Measurements from ENCODE around the gene PKIG. TPM values are rescaled to one million over a fixed set of nuclear protein-coding genes. Genes with fewer than 3 reads are reported as not detected.

PKIG gene
- polyA plus RNA-seq, 3 donors, result 0.67 to 1.4 (median 0.84) TPM

- Histone ChIP-seq H3K79me2 (ENCODE audit: insufficient read depth, low read length) (no peaks in the 10 kb centered on the region), H3K9me3 (replicated peaks in 1 of 2; ENCODE audit: control insufficient read depth in 1 of 2, insufficient read depth in 1 of 2, low read length in 2 of 2) (no peaks in the 10 kb centered on the region), H3K9ac (ENCODE audit: insufficient read depth, low read length, poor library complexity, severe bottlenecking) (no peak overlapping the region), H3K27me3 (ENCODE audit: control insufficient read depth in 2 of 2, insufficient read depth in 2 of 2, low read length in 2 of 2) (no peaks in the 10 kb centered on the region), H4K20me1 (ENCODE audit: insufficient read depth, low read length) (no peaks in the 10 kb centered on the region), H3K4me3 (replicated peaks in 1 of 3; ENCODE audit: low read depth in 2 of 3, low read length in 3 of 3) (no peak overlapping the region), H2AFZ (ENCODE audit: insufficient read depth, low read depth, low read length, poor library complexity, severe bottlenecking) (no peak overlapping the region), H3K4me1 (ENCODE audit: control insufficient read depth in 1 of 2, insufficient read depth in 2 of 2, low read length in 2 of 2) (peaks cover 32 to 33% of the 10 kb centered on the region in 2 donors), H3K36me3 (replicated peaks in 1 of 2; ENCODE audit: control insufficient read depth in 1 of 2, insufficient read depth in 2 of 2, low read length in 2 of 2) (no peaks in the 10 kb centered on the region), H3K4me2 (replicated peaks; ENCODE audit: extremely low read depth, low read length, poor library complexity, severe bottlenecking) (no peak overlapping the region), H3K27ac (ENCODE audit: low read depth in 1 of 2, low read length in 2 of 2) (no peak overlapping the region)
- Mint-ChIP-seq H3K36me3 (no peaks in the 10 kb centered on the region), H3K27me3 (ENCODE audit: low read depth in 3 of 3) (peaks cover 0 to 2% (median 0%) of the 10 kb centered on the region in 3 donors), H3K27ac (peak overlapping the region in 1 of 7 donors; percentile 63), H3K9me3 (peaks cover 0 to 2% (median 0%) of the 10 kb centered on the region in 7 donors), H3K4me1 (peaks cover 50% of the 10 kb centered on the region), H3K4me3 (no peak overlapping the region)
- no peak for DNase-seq
- no peak for TF ChIP-seq CTCF (IDR thresholded peaks at IDR 0.05)
- WGBS (ENCODE audit: insufficient coverage), result no CpG with 5 or more reads among the region's 9 CpGs
- intact Hi-C loops (cut with micrococcal nuclease), result no loop called here
These were observed 1.7 kb upstream of the PKIG start for GRCh38 chr20:44580581-44581268.

- Histone ChIP-seq H3K27ac (ENCODE audit: low read depth in 1 of 2, low read length in 2 of 2) (no peak overlapping the region), H3K4me3 (replicated peaks in 1 of 3; ENCODE audit: low read depth in 2 of 3, low read length in 3 of 3) (no peak overlapping the region), H3K27me3 (ENCODE audit: control insufficient read depth in 2 of 2, insufficient read depth in 2 of 2, low read length in 2 of 2) (no peaks in the 10 kb centered on the region), H2AFZ (ENCODE audit: insufficient read depth, low read depth, low read length, poor library complexity, severe bottlenecking) (no peak overlapping the region), H3K4me1 (ENCODE audit: control insufficient read depth in 1 of 2, insufficient read depth in 2 of 2, low read length in 2 of 2) (peaks cover 29 to 33% of the 10 kb centered on the region in 2 donors), H3K4me2 (replicated peaks; ENCODE audit: extremely low read depth, low read length, poor library complexity, severe bottlenecking) (no peak overlapping the region), H3K79me2 (ENCODE audit: insufficient read depth, low read length) (no peaks in the 10 kb centered on the region), H4K20me1 (ENCODE audit: insufficient read depth, low read length) (no peaks in the 10 kb centered on the region), H3K9me3 (replicated peaks in 1 of 2; ENCODE audit: control insufficient read depth in 1 of 2, insufficient read depth in 1 of 2, low read length in 2 of 2) (no peaks in the 10 kb centered on the region), H3K9ac (ENCODE audit: insufficient read depth, low read length, poor library complexity, severe bottlenecking) (no peak overlapping the region), H3K36me3 (replicated peaks in 1 of 2; ENCODE audit: control insufficient read depth in 1 of 2, insufficient read depth in 2 of 2, low read length in 2 of 2) (no peaks in the 10 kb centered on the region)
- no peaks in the 10 kb centered on the region for H3K36me3 Mint-ChIP-seq
- no peak for DNase-seq
- H3K27me3 Mint-ChIP-seq (ENCODE audit: low read depth in 3 of 3), result peaks cover 0 to 2% (median 0%) of the 10 kb centered on the region in 3 donors
- H3K9me3 Mint-ChIP-seq, result no peaks in the 10 kb centered on the region
- intact Hi-C loops (cut with micrococcal nuclease), result no loop called here
- WGBS (ENCODE audit: insufficient coverage), result no CpG with 5 or more reads among the region's 1 CpG
- no peak overlapping the region for H3K27ac Mint-ChIP-seq
- peaks cover 50% of the 10 kb centered on the region for H3K4me1 Mint-ChIP-seq
- TF ChIP-seq CTCF (IDR thresholded peaks at IDR 0.05), result no peak
- H3K4me3 Mint-ChIP-seq, result no peak overlapping the region
These were observed 864 bp upstream of the PKIG start for GRCh38 chr20:44581515-44581914.
